Cardiac muscle cell (in vitro differentiated cells and primary cell): ENCODE measurements around the gene FGA. TPM values are rescaled to one million over a fixed set of nuclear protein-coding genes. Genes with fewer than 3 reads are reported as not detected.

ENCODE experiments used
- DNase-seq, 2 donors: peaks; one replicate each; pipeline versions ENCODE4 v3.0.0 to v3.0.0-alpha.2; 2010 to 2017; ENCODE audit warnings: low read depth in 1 of 2, low spot score in 1 of 2
- H3K27ac ChIP-seq: fragments of 200-600 bp; sonication (generic); 2 replicates; pipeline ENCODE4 v1.5.1; 2016
- H3K27me3 ChIP-seq: fragments of 200-600 bp; sonication (generic); 2 replicates; pipeline ENCODE4 v1.6.0; 2016; ENCODE audit warnings: control low read depth
- H3K36me3 ChIP-seq: fragments of 200-600 bp; sonication (generic); 2 replicates; pipeline ENCODE4 v1.5.1; 2016; ENCODE audit warnings: control low read depth
- H3K4me1 ChIP-seq: fragments of 200-600 bp; sonication (generic); 2 replicates; pipeline ENCODE4 v1.8.1; 2017; ENCODE audit warnings: low read depth, mild to moderate bottlenecking, mixed run types
- H3K4me3 ChIP-seq: fragments of 200-600 bp; sonication (generic); 2 replicates; pipeline ENCODE4 v1.5.1; 2016; ENCODE audit warnings: mild to moderate bottlenecking
- H3K9me3 ChIP-seq: fragments of 200-600 bp; sonication (generic); 2 replicates; pipeline ENCODE4 v1.5.1; 2017; ENCODE audit warnings: low read depth, mild to moderate bottlenecking, control low read depth
- polyA plus RNA-seq: library from polyadenylated mRNA; unstranded; fragments of >200 nt; fragmentation: Nextera tagmentation; extraction: Ambion mirVana; gene quantifications from 2 replicates; pipeline ENCODE4 v1.2.1, GENCODE V29; 2016
- total RNA-seq: library from RNA; depleted of rRNA; stranded (reverse); fragments of >200 nt; gene quantifications from 2 replicates; pipeline ENCODE4 v1.2.3, GENCODE V29; 2016
- TF ChIP-seq, protein P1 (sequence below): IDR thresholded peaks from 2 replicates; pipeline ENCODE4 v1.5.1; 2012; ENCODE audit warnings: low read depth, mild to moderate bottlenecking, low read length

The FGA gene
- total and polyA plus RNA-seq, 2 experiments from 2014 or later = 0.31 TPM; not detected in 1

DNA sequence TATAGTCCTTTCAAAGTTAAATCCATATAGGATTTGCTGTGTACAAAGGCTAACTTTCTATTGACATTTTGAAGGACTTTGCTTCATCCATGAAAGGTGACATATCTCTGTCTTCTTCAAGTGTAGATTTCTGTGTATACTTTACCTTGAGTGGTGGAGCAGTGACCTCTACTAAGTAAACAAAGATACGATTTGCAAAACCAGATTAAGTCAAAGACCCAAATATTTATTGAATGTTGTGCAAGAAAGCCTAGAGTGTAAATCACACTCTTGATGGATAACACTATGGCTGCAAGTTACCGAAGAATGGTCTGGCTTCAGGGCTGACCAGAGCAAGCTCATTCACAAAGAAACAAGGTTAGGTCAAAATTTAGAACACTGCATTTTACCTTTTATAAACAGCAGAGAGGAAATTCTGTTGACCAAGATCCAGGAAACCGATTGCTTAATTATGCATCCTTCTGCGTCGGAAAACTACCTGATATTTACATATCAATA is 27.3 kb upstream of the FGA start:
- Histone ChIP-seq H3K9me3 (no peaks in the 10 kb centered on the region), H3K27me3 (no peaks in the 10 kb centered on the region), H3K4me3 (no peak overlapping the region), H3K36me3 (no peaks in the 10 kb centered on the region), H3K4me1 (no peaks in the 10 kb centered on the region), H3K27ac (no peak overlapping the region)
- DNase-seq = no peak
- TF ChIP-seq, protein P1, sequence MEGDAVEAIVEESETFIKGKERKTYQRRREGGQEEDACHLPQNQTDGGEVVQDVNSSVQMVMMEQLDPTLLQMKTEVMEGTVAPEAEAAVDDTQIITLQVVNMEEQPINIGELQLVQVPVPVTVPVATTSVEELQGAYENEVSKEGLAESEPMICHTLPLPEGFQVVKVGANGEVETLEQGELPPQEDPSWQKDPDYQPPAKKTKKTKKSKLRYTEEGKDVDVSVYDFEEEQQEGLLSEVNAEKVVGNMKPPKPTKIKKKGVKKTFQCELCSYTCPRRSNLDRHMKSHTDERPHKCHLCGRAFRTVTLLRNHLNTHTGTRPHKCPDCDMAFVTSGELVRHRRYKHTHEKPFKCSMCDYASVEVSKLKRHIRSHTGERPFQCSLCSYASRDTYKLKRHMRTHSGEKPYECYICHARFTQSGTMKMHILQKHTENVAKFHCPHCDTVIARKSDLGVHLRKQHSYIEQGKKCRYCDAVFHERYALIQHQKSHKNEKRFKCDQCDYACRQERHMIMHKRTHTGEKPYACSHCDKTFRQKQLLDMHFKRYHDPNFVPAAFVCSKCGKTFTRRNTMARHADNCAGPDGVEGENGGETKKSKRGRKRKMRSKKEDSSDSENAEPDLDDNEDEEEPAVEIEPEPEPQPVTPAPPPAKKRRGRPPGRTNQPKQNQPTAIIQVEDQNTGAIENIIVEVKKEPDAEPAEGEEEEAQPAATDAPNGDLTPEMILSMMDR = no peak

DNA sequence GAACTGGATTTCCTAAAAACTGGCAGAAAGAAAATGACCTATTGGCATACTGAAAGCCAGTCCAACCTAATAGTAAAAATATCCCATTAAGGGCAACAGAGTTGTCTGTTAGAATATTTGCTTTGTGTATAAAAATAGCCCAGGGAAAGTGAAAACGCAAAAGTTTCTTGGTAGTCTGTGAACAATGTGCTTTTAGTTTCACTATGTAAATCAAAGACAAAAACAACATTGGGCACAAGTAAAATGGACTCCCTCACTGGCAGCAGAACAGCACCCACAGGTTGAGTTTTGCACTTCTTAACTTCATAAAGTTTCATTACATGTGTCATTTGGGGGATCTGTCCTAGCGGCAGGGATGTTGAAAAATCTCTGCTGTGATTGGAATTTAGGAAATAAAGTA is 26.2 kb upstream of the FGA start:
- Histone ChIP-seq H3K36me3 (no peaks in the 10 kb centered on the region), H3K27ac (no peak overlapping the region), H3K4me1 (no peaks in the 10 kb centered on the region), H3K9me3 (no peaks in the 10 kb centered on the region), H3K4me3 (no peak overlapping the region), H3K27me3 (no peaks in the 10 kb centered on the region)
- TF ChIP-seq, protein P1 = no peak
- no peak for DNase-seq

DNA sequence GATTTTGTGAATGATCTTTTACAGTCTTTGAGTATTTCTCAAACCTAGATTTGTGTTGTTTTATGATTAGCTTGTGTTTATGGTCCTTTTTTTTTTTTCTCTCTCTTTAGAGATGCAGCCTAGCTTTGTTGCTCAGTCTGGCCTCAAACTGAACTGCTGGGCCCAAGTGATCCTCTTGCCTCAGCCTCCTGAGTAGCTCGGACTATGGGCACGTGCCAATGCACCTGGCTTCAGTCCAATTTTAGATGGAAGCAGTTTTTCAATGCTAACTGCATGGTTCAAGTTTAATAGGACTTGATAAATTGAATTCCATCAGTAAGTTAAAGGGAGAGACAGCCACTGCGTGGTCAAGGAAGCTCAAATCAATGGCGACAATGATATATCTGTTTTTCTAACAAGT is 25.7 kb upstream of the FGA start:
- no peaks in the 10 kb centered on the region for H3K27me3 ChIP-seq
- no peaks in the 10 kb centered on the region for H3K36me3 ChIP-seq
- DNase-seq = no peak
- TF ChIP-seq, protein P1 = no peak
- no peaks in the 10 kb centered on the region for H3K4me1 ChIP-seq
- no peak overlapping the region for H3K27ac ChIP-seq
- no peaks in the 10 kb centered on the region for H3K9me3 ChIP-seq
- H3K4me3 ChIP-seq = no peak overlapping the region

DNA sequence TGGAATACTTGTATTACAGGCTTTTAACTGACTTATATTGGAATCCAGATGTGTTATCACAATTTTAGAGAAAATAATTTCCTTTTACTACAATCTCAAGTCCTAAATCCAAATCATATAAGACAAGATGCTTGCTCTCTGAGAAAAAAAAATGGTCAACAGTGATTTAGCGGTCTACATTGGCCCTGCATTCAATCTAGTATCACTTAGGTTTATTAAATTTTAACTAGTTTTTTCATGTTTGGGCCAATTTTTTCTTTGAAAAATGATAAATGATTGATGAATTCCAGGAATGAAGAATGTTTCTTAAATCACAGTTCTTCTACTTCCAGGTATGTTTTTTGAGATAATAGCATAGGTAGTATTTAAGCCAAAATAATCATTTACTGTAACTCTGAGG is 24.7 kb upstream of the FGA start:
- no peak for DNase-seq
- Histone ChIP-seq H3K27ac (no peak overlapping the region), H3K9me3 (no peaks in the 10 kb centered on the region), H3K27me3 (no peaks in the 10 kb centered on the region), H3K36me3 (no peaks in the 10 kb centered on the region), H3K4me3 (no peak overlapping the region), H3K4me1 (no peaks in the 10 kb centered on the region)
- TF ChIP-seq, protein P1 = no peak

DNA sequence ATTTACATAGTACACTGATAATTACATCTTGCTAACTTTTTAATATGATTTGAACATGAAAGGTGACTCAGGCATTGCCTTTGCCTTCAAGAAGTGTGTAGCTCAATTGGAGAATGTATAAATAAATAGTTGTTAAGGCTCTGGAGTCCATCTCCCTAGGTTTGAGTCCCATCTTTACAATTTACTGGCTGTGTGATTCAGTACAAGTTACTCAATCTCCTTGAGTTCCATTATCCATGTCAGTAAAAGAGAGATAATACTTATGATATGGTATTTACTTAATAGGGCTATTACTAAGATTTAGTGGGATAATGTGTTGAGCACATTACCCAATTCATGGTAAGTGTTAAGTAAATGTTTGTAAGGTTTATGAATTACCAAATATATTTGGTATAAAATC is 23.8 kb upstream of the FGA start:
- Histone ChIP-seq H3K4me3 (no peak overlapping the region), H3K4me1 (no peaks in the 10 kb centered on the region), H3K27me3 (no peaks in the 10 kb centered on the region), H3K36me3 (no peaks in the 10 kb centered on the region), H3K9me3 (no peaks in the 10 kb centered on the region), H3K27ac (no peak overlapping the region)
- DNase-seq = no peak
- TF ChIP-seq, protein P1 = no peak
